Measurements from ENCODE around the gene ATP8A2. TPM values are rescaled to one million over a fixed set of nuclear protein-coding genes. Genes with fewer than 3 reads are reported as not detected.

Gene ATP8A2
- total and polyA plus RNA-seq, 10 of the 15 experiments (the other 5 are each of a cell fraction or from before 2014, with no cell fraction given): 0.01 to 0.04 (median 0.04) TPM; not detected in 7

GRCh38 chr13:25836574-25837336 is 465.0 kb downstream of the ATP8A2 start:
- POLR2A ChIA-PET: no interaction called here
- 36% methylated on average over 12 of the region's 12 CpGs for WGBS (ENCODE audit: insufficient coverage, insufficient replicate concordance, low lambda C conversion rate, missing lambda C conversion rate)

More at GRCh38 chr13:25836574-25837336, 465.0 kb downstream of the ATP8A2 start:
- H3K36me3 ChIP-seq (ENCODE audit: control insufficient read depth in 2 of 2, insufficient read depth in 2 of 2, low read length in 1 of 2): no peaks in the 10 kb centered on the region; a peak in 1 of 4 replicates
- H3K4me3 ChIP-seq: no peak overlapping the region
- H2AFZ ChIP-seq (ENCODE audit: control insufficient read depth, low read depth, low read length): no peak overlapping the region
- intact Hi-C loops (cut with micrococcal nuclease; ENCODE audit: unreplicated experiment): no loop called here
- ATAC-seq: no peak
- FAIRE-seq: no peak
- no peak overlapping the region for H3K4me2 ChIP-seq (ENCODE audit: control insufficient read depth, insufficient read depth)
- no peak overlapping the region for H3K9ac ChIP-seq (ENCODE audit: control insufficient read depth, insufficient read depth, low read length)
- H3K27me3 ChIP-seq (replicated peaks in 1 of 2; ENCODE audit: control insufficient read depth in 2 of 2, insufficient read depth in 2 of 2, low read length in 1 of 2): no peaks in the 10 kb centered on the region
- in situ Hi-C loops (cut with MboI): loop anchor here (10.0 kb wide), 1 partner anchor 58 kb away; no protein-coding TSS in a partner anchor
- no peaks in the 10 kb centered on the region for H3K4me1 ChIP-seq (ENCODE audit: control insufficient read depth, insufficient read depth, low read length)
- H3K9me3 ChIP-seq (replicated peaks; ENCODE audit: control insufficient read depth, insufficient read depth, low read length): no peaks in the 10 kb centered on the region
- BruUV-seq (replicated peaks): no TSS peak
- CTCF ChIA-PET: no interaction called here
- no peak overlapping the region for H3K27ac ChIP-seq (ENCODE audit: control insufficient read depth, insufficient read depth)
- no peaks in the 10 kb centered on the region for H3K79me2 ChIP-seq (ENCODE audit: control insufficient read depth, insufficient read depth, low read length)
- no peaks in the 10 kb centered on the region for H4K20me1 ChIP-seq (ENCODE audit: control insufficient read depth, insufficient read depth)
- DNase-seq (ENCODE audit: low read depth, low spot score): no peak
- SMC1A ChIA-PET (ENCODE audit: uncharacterized antibody, unreplicated experiment): no interaction called here
- no peak for TF ChIP-seq NFXL1 (IDR thresholded peaks at IDR 0.05; ENCODE audit: borderline replicate concordance)
- no peak for TF ChIP-seq MEF2A (IDR thresholded peaks at IDR 0.05; ENCODE audit: insufficient read depth, low read depth, low read length)
- TF ChIP-seq HDAC2 (IDR thresholded peaks at IDR 0.05): no peak
- TF ChIP-seq POLR2AphosphoS2 (IDR thresholded peaks at IDR 0.05; ENCODE audit: low read depth, low read length): no peak
- no peak for TF ChIP-seq PRDM15 (CRISPR knock-in tag; IDR thresholded peaks at IDR 0.05)
- no peak for TF ChIP-seq PBX3 (IDR thresholded peaks at IDR 0.05; ENCODE audit: insufficient replicate concordance, low read depth, low read length)
- TF ChIP-seq CUX1 (IDR thresholded peaks at IDR 0.05; ENCODE audit: insufficient replicate concordance, low read depth, low read length): no peak
- TF ChIP-seq ZZZ3 (IDR thresholded peaks at IDR 0.05; ENCODE audit: control insufficient read depth, insufficient read length, low read depth): no peak
- no peak for TF ChIP-seq GABPA (IDR thresholded peaks at IDR 0.05; ENCODE audit: low read depth)
- RAD21 ChIA-PET (ENCODE audit: unreplicated experiment): interaction anchor here (1.1 kb wide), 1 partner anchor 65 kb away, joined by 3 read pairs; no protein-coding TSS in a partner anchor

All from GM12878 (cell line).